ENCODE measurements around the gene BPIFB3. TPM values are rescaled to one million over a fixed set of nuclear protein-coding genes. Genes with fewer than 3 reads are reported as not detected.

Gene BPIFB3
- polyA plus RNA-seq, 1 donor (not counting 4 experiments of a cell fraction or from before 2014, with no cell fraction given), result not detected

- Histone ChIP-seq H3K36me3 (ENCODE audit: control insufficient read depth in 2 of 2, extremely low read depth in 1 of 2, insufficient read depth in 2 of 2, low read length in 2 of 2) (no peaks in the 10 kb centered on the region), H2AFZ (ENCODE audit: control insufficient read depth, low read length) (no peak overlapping the region), H3K9me1 (ENCODE audit: control insufficient read depth, extremely low read depth, insufficient read depth, low read length) (no peaks in the 10 kb centered on the region), H3K9ac (ENCODE audit: control insufficient read depth, extremely low read depth, insufficient read depth, low read length) (no peak overlapping the region), H3K27ac (ENCODE audit: control insufficient read depth, insufficient read depth, low read length) (no peak overlapping the region), H4K20me1 (ENCODE audit: control insufficient read depth, extremely low read depth, insufficient read depth, low read length) (no peaks in the 10 kb centered on the region), H3K4me3 (ENCODE audit: control insufficient read depth in 2 of 3, extremely low read depth in 1 of 3, insufficient read depth in 2 of 3, low read depth in 1 of 3, low read length in 3 of 3) (no peak overlapping the region), H3K27me3 (ENCODE audit: control insufficient read depth, extremely low read depth, insufficient read depth, low read length) (no peaks in the 10 kb centered on the region), H3K9me3 (ENCODE audit: control insufficient read depth, low read depth, low read length) (no peaks in the 10 kb centered on the region), H3K4me1 (ENCODE audit: control insufficient read depth, extremely low read depth, insufficient read depth, low read length) (no peaks in the 10 kb centered on the region), H3K79me2 (ENCODE audit: control insufficient read depth, insufficient read depth, low read length) (no peaks in the 10 kb centered on the region), H3K4me2 (ENCODE audit: control insufficient read depth, extremely low read depth, insufficient read depth, low read depth, low read length) (no peak overlapping the region)
- DNase-seq (ENCODE audit: low read depth, low spot score) (no peak), FAIRE-seq (no peak)
- TF ChIP-seq CTCF (optimal IDR thresholded peaks at IDR 0.05 in 1 of 3, IDR thresholded peaks at IDR 0.05 in 1 of 3, conservative IDR thresholded peaks at IDR 0.05 in 1 of 3; ENCODE audit: extremely low read depth in 1 of 3, insufficient read depth in 2 of 3, low read length in 3 of 3) (no peak), EZH2 (IDR thresholded peaks at IDR 0.05; ENCODE audit: low read length) (no peak)
- dilution Hi-C loops (cut with MboI; ENCODE audit: extremely low pct_ligation_motif_present, low sequenced_read_pairs), result no loop called here
These were observed 6.2 kb downstream of the BPIFB3 start for GRCh38 chr20:33059741-33060390.

- Histone ChIP-seq H3K9ac (ENCODE audit: control insufficient read depth, extremely low read depth, insufficient read depth, low read length) (no peak overlapping the region), H3K4me2 (ENCODE audit: control insufficient read depth, extremely low read depth, insufficient read depth, low read depth, low read length) (no peak overlapping the region), H3K9me3 (ENCODE audit: control insufficient read depth, low read depth, low read length) (no peaks in the 10 kb centered on the region), H3K9me1 (ENCODE audit: control insufficient read depth, extremely low read depth, insufficient read depth, low read length) (no peaks in the 10 kb centered on the region), H4K20me1 (ENCODE audit: control insufficient read depth, extremely low read depth, insufficient read depth, low read length) (no peaks in the 10 kb centered on the region), H2AFZ (ENCODE audit: control insufficient read depth, low read length) (no peak overlapping the region), H3K4me3 (ENCODE audit: control insufficient read depth in 2 of 3, extremely low read depth in 1 of 3, insufficient read depth in 2 of 3, low read depth in 1 of 3, low read length in 3 of 3) (no peak overlapping the region), H3K79me2 (ENCODE audit: control insufficient read depth, insufficient read depth, low read length) (no peaks in the 10 kb centered on the region), H3K36me3 (ENCODE audit: control insufficient read depth in 2 of 2, extremely low read depth in 1 of 2, insufficient read depth in 2 of 2, low read length in 2 of 2) (no peaks in the 10 kb centered on the region), H3K27ac (ENCODE audit: control insufficient read depth, insufficient read depth, low read length) (no peak overlapping the region), H3K27me3 (ENCODE audit: control insufficient read depth, extremely low read depth, insufficient read depth, low read length) (no peaks in the 10 kb centered on the region), H3K4me1 (ENCODE audit: control insufficient read depth, extremely low read depth, insufficient read depth, low read length) (peaks cover 4% of the 10 kb centered on the region)
- no peak for TF ChIP-seq CTCF (optimal IDR thresholded peaks at IDR 0.05 in 1 of 3, IDR thresholded peaks at IDR 0.05 in 1 of 3, conservative IDR thresholded peaks at IDR 0.05 in 1 of 3; ENCODE audit: extremely low read depth in 1 of 3, insufficient read depth in 2 of 3, low read length in 3 of 3)
- TF ChIP-seq EZH2 (IDR thresholded peaks at IDR 0.05; ENCODE audit: low read length), result no peak
- FAIRE-seq, result no peak
- DNase-seq (ENCODE audit: low read depth, low spot score), result no peak
- dilution Hi-C loops (cut with MboI; ENCODE audit: extremely low pct_ligation_motif_present, low sequenced_read_pairs), result no loop called here
These were observed 7.9 kb downstream of the BPIFB3 start for GRCh38 chr20:33061658-33062028.
